Lung (tissue), 12 donors: ENCODE results near the gene FAM83F. TPM values are rescaled to one million over a fixed set of nuclear protein-coding genes. Genes with fewer than 3 reads are reported as not detected.

Experiments used
- ATAC-seq: fragments of 200-7000 bp; cut with Tn5 transposase; one replicate; pipeline ENCODE4 v1.9.1; 2020; ENCODE audit warnings: moderate number of reproducible peaks; ENCODE audit not compliant: insufficient read depth, low FRiP score
- DNase-seq, 3 donors: peaks; one replicate each; pipeline ENCODE4 v3.0.0-alpha.2; 2013 to 2017
- H3K27ac ChIP-seq, 2 donors: one replicate each; pipeline ENCODE4 v1.5.1; 2013; ENCODE audit warnings: mild to moderate bottlenecking in 2 of 2, moderate library complexity in 2 of 2, control low read depth in 1 of 2, inconsistent platforms in 1 of 2, low read depth in 1 of 2, low read length in 1 of 2
- H3K27me3 ChIP-seq, 3 donors: one replicate each; pipeline ENCODE4 v1.5.1; 2013; ENCODE audit warnings: low read length in 2 of 3; ENCODE audit not compliant: control insufficient read depth in 3 of 3, insufficient read depth in 3 of 3
- H3K36me3 ChIP-seq, 4 donors: one replicate each; pipeline ENCODE4 v1.5.1; 2013; ENCODE audit warnings: low read length in 4 of 4, mild to moderate bottlenecking in 1 of 4, moderate library complexity in 1 of 4; ENCODE audit not compliant: control insufficient read depth in 4 of 4, insufficient read depth in 4 of 4
- H3K4me1 ChIP-seq, 5 donors: one replicate each; pipeline ENCODE4 v1.5.1; 2013; ENCODE audit warnings: low read length in 5 of 5, mild to moderate bottlenecking in 2 of 5, moderate library complexity in 1 of 5; ENCODE audit not compliant: control insufficient read depth in 5 of 5, insufficient read depth in 5 of 5
- H3K4me3 ChIP-seq: one replicate; pipeline ENCODE4 v1.5.1; 2013; ENCODE audit warnings: mild to moderate bottlenecking, control low read depth, moderate library complexity
- H3K9ac ChIP-seq, 2 donors: one replicate each; pipeline ENCODE4 v1.5.1; 2013; ENCODE audit warnings: low read length in 2 of 2, control low read depth in 1 of 2; ENCODE audit not compliant: insufficient read depth in 1 of 2
- H3K9me3 ChIP-seq, 4 donors: one replicate each; pipeline ENCODE4 v1.5.1; 2013; ENCODE audit warnings: low read length in 3 of 4, mild to moderate bottlenecking in 1 of 4, moderate library complexity in 1 of 4; ENCODE audit not compliant: control insufficient read depth in 4 of 4, insufficient read depth in 3 of 4
- WGBS, 2 donors: extraction: QIAGEN DNeasy Blood & Tissue Kit; methylation state at CpG; one replicate each; pipeline ENCODE4 v1.1.7; 2013; 5-methylcytosine and 5-hydroxymethylcytosine counted together
- polyA plus RNA-seq, 2 donors: library from polyadenylated mRNA; stranded (reverse); fragments of 200-250 nt; gene quantifications; one replicate each; pipeline ENCODE4 v1.2.1, GENCODE V29; 2013
- total RNA-seq, 2 donors: library from RNA; depleted of rRNA in 1 of 2; stranded (reverse); fragments of >200 nt in 1 of 2; gene quantifications; one replicate each; pipeline ENCODE4 v1.2.1, GENCODE V29; 2014 to 2021
- TF ChIP-seq, protein P1 (sequence below): IDR thresholded peaks from 2 replicates; pipeline ENCODE4 v1.5.1; 2012; ENCODE audit warnings: mild to moderate bottlenecking; ENCODE audit errors: control extremely low read depth, extremely low read depth
- donor health status: control.
- donor health status: control.
- donor health status: Bipolar disorder and iron deficiency.
- donor health status: healthy.
- donor health status: DM: yes; HTN: yes; CAD: no.

The FAM83F gene
- total and polyA plus RNA-seq, 4 donors, result 0.53 to 3.0 (median 0.94) TPM

DNA sequence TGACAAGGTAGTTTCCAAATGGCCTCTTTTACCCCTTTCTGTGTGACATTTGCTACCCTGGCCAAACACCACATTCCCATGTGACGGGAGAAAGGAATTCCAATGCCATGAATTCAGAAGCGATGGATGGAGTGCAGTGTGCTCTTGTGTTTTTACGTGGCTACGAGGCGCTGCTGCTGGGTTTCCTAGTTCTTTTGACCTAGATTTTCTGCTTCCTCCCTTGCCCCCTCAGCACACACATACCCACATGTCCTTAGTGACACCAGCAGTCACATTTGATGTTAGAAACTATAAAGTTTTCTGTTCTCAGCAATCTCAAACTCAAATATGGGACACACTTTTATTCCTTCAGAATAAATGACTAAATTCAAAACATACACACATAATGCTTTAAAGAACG is 42.4 kb upstream of the FAM83F start:
- Histone ChIP-seq H3K9me3 (no peaks in the 10 kb centered on the region), H3K27me3 (peaks cover 0 to 16% (median 0%) of the 10 kb centered on the region in 3 donors), H3K9ac (no peak overlapping the region), H3K27ac (no peak overlapping the region), H3K36me3 (no peaks in the 10 kb centered on the region), H3K4me3 (no peak overlapping the region), H3K4me1 (peaks cover 0 to 16% (median 0%) of the 10 kb centered on the region in 5 donors)
- no peak for ATAC-seq
- TF ChIP-seq, protein P1, sequence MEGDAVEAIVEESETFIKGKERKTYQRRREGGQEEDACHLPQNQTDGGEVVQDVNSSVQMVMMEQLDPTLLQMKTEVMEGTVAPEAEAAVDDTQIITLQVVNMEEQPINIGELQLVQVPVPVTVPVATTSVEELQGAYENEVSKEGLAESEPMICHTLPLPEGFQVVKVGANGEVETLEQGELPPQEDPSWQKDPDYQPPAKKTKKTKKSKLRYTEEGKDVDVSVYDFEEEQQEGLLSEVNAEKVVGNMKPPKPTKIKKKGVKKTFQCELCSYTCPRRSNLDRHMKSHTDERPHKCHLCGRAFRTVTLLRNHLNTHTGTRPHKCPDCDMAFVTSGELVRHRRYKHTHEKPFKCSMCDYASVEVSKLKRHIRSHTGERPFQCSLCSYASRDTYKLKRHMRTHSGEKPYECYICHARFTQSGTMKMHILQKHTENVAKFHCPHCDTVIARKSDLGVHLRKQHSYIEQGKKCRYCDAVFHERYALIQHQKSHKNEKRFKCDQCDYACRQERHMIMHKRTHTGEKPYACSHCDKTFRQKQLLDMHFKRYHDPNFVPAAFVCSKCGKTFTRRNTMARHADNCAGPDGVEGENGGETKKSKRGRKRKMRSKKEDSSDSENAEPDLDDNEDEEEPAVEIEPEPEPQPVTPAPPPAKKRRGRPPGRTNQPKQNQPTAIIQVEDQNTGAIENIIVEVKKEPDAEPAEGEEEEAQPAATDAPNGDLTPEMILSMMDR, result no peak
- WGBS, 2 donors, result 85 to 92% methylated on average over 6 of the region's 6 CpGs
- no peak for DNase-seq

DNA sequence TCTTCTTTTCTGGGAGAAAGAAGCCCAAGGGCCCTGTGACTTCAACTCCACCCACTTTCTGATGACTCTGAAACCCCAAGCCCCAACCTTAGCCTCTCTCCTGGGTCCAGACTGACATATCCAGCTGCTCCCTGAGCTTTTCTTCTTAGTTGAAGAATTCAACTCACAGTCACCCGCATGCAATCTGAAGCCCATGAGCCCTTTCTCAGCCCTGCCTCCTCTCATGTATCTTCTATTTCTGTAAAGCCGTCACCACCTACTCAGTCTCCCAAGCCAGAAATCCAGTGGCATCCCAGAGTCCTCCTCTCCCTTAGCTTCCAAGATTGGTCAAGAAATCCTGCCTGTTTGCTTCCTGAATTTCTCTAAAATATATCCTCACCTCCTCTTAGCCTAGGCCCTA is 41.7 kb upstream of the FAM83F start:
- H3K9ac ChIP-seq, result no peak overlapping the region
- H3K4me3 ChIP-seq, result no peak overlapping the region
- H3K9me3 ChIP-seq, result no peaks in the 10 kb centered on the region
- H3K4me1 ChIP-seq, result peaks cover 0 to 16% (median 0%) of the 10 kb centered on the region in 5 donors
- DNase-seq (no peak), ATAC-seq (no peak)
- WGBS, 2 donors, result 99 to 100% methylated on average over 2 of the region's 2 CpGs
- peaks cover 0 to 16% (median under 1%) of the 10 kb centered on the region in 3 donors for H3K27me3 ChIP-seq
- TF ChIP-seq, protein P1, result no peak
- no peaks in the 10 kb centered on the region for H3K36me3 ChIP-seq
- H3K27ac ChIP-seq, result no peak overlapping the region

DNA sequence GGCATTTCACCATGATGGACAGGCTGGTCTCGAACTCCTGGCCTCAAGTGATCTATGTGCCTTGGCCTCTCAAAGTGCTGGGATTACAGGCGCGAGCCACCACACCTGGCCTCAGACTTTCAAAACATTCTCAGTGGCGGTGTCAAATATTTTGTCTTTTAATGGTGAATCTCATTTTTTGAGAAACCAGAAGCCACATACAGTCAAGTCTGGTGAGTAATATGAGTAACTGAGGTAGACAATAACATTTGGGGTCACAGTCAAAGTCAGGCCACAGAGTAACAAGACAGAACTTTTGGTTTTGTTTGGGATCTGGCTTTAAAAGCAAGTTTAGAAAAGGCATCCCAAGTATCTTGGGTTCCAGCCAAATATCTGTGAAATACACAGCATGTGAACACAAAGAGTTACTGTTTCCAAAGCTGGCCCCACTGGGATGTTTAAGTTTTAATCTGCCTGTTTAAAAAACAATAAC is 40.1 kb upstream of the FAM83F start:
- Histone ChIP-seq H3K27me3 (peaks cover 0 to 11% (median 4%) of the 10 kb centered on the region in 3 donors), H3K36me3 (no peaks in the 10 kb centered on the region), H3K9ac (no peak overlapping the region), H3K27ac (no peak overlapping the region), H3K4me3 (no peak overlapping the region), H3K9me3 (no peaks in the 10 kb centered on the region), H3K4me1 (peaks cover 0 to 16% (median 0%) of the 10 kb centered on the region in 5 donors)
- TF ChIP-seq, protein P1, result no peak
- DNase-seq (peak; percentile 32 to 90 (median 87)), ATAC-seq (no peak)
- 93 to 95% methylated on average over 4 of the region's 4 CpGs for WGBS, 2 donors

DNA sequence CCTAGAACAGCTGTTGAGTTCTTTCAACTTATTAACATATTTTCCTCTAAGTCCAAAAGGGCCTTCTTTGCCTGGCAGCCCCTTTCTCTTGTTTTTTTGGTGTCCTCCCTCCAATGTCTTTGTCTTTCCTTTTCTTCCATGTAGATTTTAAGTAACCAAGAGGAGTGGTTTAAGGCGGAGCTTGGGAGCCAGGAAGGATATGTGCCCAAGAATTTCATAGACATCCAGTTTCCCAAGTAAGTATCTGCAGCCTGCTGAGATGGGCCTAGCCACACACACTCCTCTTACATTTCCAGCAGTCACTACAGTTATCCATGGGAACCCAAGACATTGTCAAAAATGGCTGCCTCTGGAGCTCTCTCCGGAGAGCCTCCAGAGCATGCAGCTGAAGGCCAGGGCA is 39.1 kb upstream of the FAM83F start:
- Histone ChIP-seq H3K4me3 (no peak overlapping the region), H3K9me3 (no peaks in the 10 kb centered on the region), H3K36me3 (no peaks in the 10 kb centered on the region), H3K27me3 (peaks cover 0 to 5% (median 4%) of the 10 kb centered on the region in 3 donors), H3K9ac (no peak overlapping the region), H3K4me1 (peaks cover 0 to 16% (median 0%) of the 10 kb centered on the region in 5 donors), H3K27ac (no peak overlapping the region)
- no peak for ATAC-seq
- TF ChIP-seq, protein P1, result no peak
- DNase-seq, result no peak
- 95 to 97% methylated on average over 2 of the region's 2 CpGs for WGBS, 2 donors
